ENCODE measurements around the gene TNFAIP6.

Gene TNFAIP6

GRCh38 chr2:151423760-151424159 lies 66.4 kb downstream of the TNFAIP6 start:
- no peak for DNase-seq
